GM12878 (cell line): ENCODE data around the gene KHK. TPM values are rescaled to one million over a fixed set of nuclear protein-coding genes. Genes with fewer than 3 reads are reported as not detected.

ENCODE experiments used
- ATAC-seq: fragments of 200-7000 bp; cut with Tn5 transposase; 3 replicates; pipeline ENCODE4 v1.9.1; 2020; ENCODE audit warnings: mild to moderate bottlenecking, moderate library complexity
- BruUV-seq: library from RNA; stranded (reverse); fragments of 400-500 nt; replicated peaks from 2 replicates; lab custom pipeline; 2021; lab: Mats Ljungman, UMichigan
- CTCF ChIA-PET: fragments of 300-600 bp; sonication (Branson Sonifier 250); formaldehyde crosslinking; extraction: SDS; loops from one replicate; lab custom pipeline; 2021; ENCODE audit warnings: inconsistent platforms; lab: Yijun Ruan, JAX
- POLR2A ChIA-PET: fragments of 350-600 bp; formaldehyde crosslinking; extraction: SDS; loops from one replicate; lab custom pipeline; 2021; ENCODE audit warnings: inconsistent platforms; lab: Charles Lee
- RAD21 ChIA-PET: fragments of 300-600 bp; sonication (Branson Sonifier 250); formaldehyde crosslinking; loops from one replicate; lab custom pipeline; 2023; ENCODE audit warnings: antibody characterized with exemption; ENCODE audit not compliant: unreplicated experiment; lab: Charles Lee
- SMC1A ChIA-PET: fragments of 300-600 bp; sonication (Branson Sonifier 250); formaldehyde crosslinking; loops from one replicate; lab custom pipeline; 2023; ENCODE audit not compliant: unreplicated experiment, uncharacterized antibody; lab: Charles Lee
- DNase-seq: peaks from one replicate; pipeline ENCODE4 v3.0.0-alpha.2; 2011; ENCODE audit warnings: low read depth, low spot score
- FAIRE-seq: peaks from 3 replicates; lab custom pipeline; 2011; peaks lifted over from hg19 to GRCh38; lab: Jason Lieb, UNC
- H2AFZ ChIP-seq: 2 replicates; pipeline ENCODE4 v1.6.0; 2011; ENCODE audit warnings: low read depth, low read length, control low read depth; ENCODE audit not compliant: control insufficient read depth
- H3K27ac ChIP-seq: 2 replicates; pipeline ENCODE4 v1.5.1; 2011; ENCODE audit warnings: control low read depth; ENCODE audit not compliant: control insufficient read depth, insufficient read depth
- H3K27me3 ChIP-seq, 2 experiments: replicated peaks in 1 of 2; 2 replicates each; pipeline versions ENCODE4 v1.6.0 to v1.6.1; 2011; ENCODE audit warnings: low read length in 1 of 2; ENCODE audit not compliant: control insufficient read depth in 2 of 2, insufficient read depth in 2 of 2
- H3K36me3 ChIP-seq, 2 experiments: 2 replicates each; pipeline ENCODE4 v1.5.1; 2011; ENCODE audit warnings: low read length in 1 of 2; ENCODE audit not compliant: control insufficient read depth in 2 of 2, insufficient read depth in 2 of 2
- H3K4me1 ChIP-seq: 2 replicates; pipeline ENCODE4 v1.6.1; 2011; ENCODE audit warnings: mild to moderate bottlenecking, low read length, moderate library complexity, mixed read lengths; ENCODE audit not compliant: control insufficient read depth, insufficient read depth
- H3K4me2 ChIP-seq: 2 replicates; pipeline ENCODE4 v1.6.0; 2011; ENCODE audit warnings: control low read depth; ENCODE audit not compliant: control insufficient read depth, insufficient read depth
- H3K4me3 ChIP-seq: fragments of 200-600 bp; sonication (generic); 2 replicates; pipeline ENCODE4 v1.5.1; 2016
- H3K79me2 ChIP-seq: 2 replicates; pipeline ENCODE4 v1.6.0; 2011; ENCODE audit warnings: low read length; ENCODE audit not compliant: control insufficient read depth, insufficient read depth
- H3K9ac ChIP-seq: 2 replicates; pipeline ENCODE4 v1.8.0; 2011; ENCODE audit warnings: low read length, control low read depth, mixed read lengths; ENCODE audit not compliant: control insufficient read depth, insufficient read depth
- H3K9me3 ChIP-seq: replicated peaks from 3 replicates; pipeline ENCODE4 v1.5.1; 2011; ENCODE audit warnings: mild to moderate bottlenecking, low read length; ENCODE audit not compliant: control insufficient read depth, insufficient read depth
- H4K20me1 ChIP-seq: 2 replicates; pipeline ENCODE4 v1.6.0; 2011; ENCODE audit not compliant: control insufficient read depth, insufficient read depth
- BACH1 ChIP-seq: fragments of 450-650 bp; IDR thresholded peaks from 2 replicates; pipeline ENCODE4 v1.6.1; 2017; ENCODE audit warnings: mild to moderate bottlenecking, borderline replicate concordance
- ESRRA ChIP-seq: IDR thresholded peaks from 2 replicates; pipeline ENCODE4 v1.6.1; 2012; ENCODE audit warnings: mild to moderate bottlenecking, low read length, improper control_type of control experiment
- GATAD2B ChIP-seq: fragments of 450-650 bp; conservative IDR thresholded peaks from 2 replicates; pipeline ENCODE4 v1.6.1; 2017; ENCODE audit warnings: low read depth, mild to moderate bottlenecking, moderate library complexity
- JUNB ChIP-seq: IDR thresholded peaks from 2 replicates; pipeline ENCODE4 v1.6.1; 2016; ENCODE audit warnings: antibody characterized with exemption, mild to moderate bottlenecking
- MEF2B ChIP-seq: fragments of 450-650 bp; IDR thresholded peaks from 2 replicates; pipeline ENCODE4 v1.6.1; 2018; ENCODE audit warnings: mild to moderate bottlenecking, moderate library complexity; ENCODE audit not compliant: partially characterized antibody, poor library complexity, severe bottlenecking
- MYC ChIP-seq: IDR thresholded peaks from 2 replicates; pipeline ENCODE4 v1.6.1; 2011; ENCODE audit warnings: mild to moderate bottlenecking, low read length, moderate library complexity, inconsistent platforms; ENCODE audit not compliant: insufficient read depth, insufficient replicate concordance, insufficient read length, severe bottlenecking
- NFIC ChIP-seq: IDR thresholded peaks from 2 replicates; pipeline ENCODE4 v1.6.1; 2012; ENCODE audit warnings: low read depth, mild to moderate bottlenecking, inconsistent platforms, low read length, moderate library complexity
- POLR2AphosphoS5 ChIP-seq: IDR thresholded peaks from 2 replicates; pipeline ENCODE4 v1.6.1; 2011; ENCODE audit warnings: mild to moderate bottlenecking, low read length, inconsistent platforms
- RAD51 ChIP-seq: fragments of 450-650 bp; IDR thresholded peaks from 2 replicates; pipeline ENCODE4 v1.6.1; 2016; ENCODE audit warnings: moderate library complexity, mild to moderate bottlenecking, inconsistent platforms
- TAF1 ChIP-seq: IDR thresholded peaks from 2 replicates; pipeline ENCODE4 v1.6.1; 2011; ENCODE audit warnings: mild to moderate bottlenecking, low read depth, low read length, borderline replicate concordance
- YY1 ChIP-seq: IDR thresholded peaks from 2 replicates; pipeline ENCODE4 v1.6.1; 2011; ENCODE audit warnings: low read depth, mild to moderate bottlenecking, low read length
- WGBS: methylation state at CpG from one replicate; pipeline ENCODE4 v1.1.6; 2016; ENCODE audit warnings: low lambda C conversion rate; ENCODE audit not compliant: insufficient replicate concordance, insufficient coverage; ENCODE audit errors: missing lambda C conversion rate; 5-methylcytosine and 5-hydroxymethylcytosine counted together
- in situ Hi-C: fragments of 300-500 bp; cut with MboI; formaldehyde crosslinking; loops from 9 replicates; pipeline ENCODE4 v1.14.3; 2018; ENCODE audit warnings: mixed read lengths
- intact Hi-C: fragments of 100-400 bp; cut with micrococcal nuclease; formaldehyde crosslinking; loops from one replicate; pipeline ENCODE4 v1.14.2; 2022; ENCODE audit not compliant: unreplicated experiment
- polyA plus RNA-seq, 11 experiments: library from polyadenylated mRNA; depleted of rRNA in 4 of 11; unstranded in 6 of 11; stranded (reverse) in 5 of 11; fragments of >200 nt; fragmentation: Nextera tagmentation in 4 of 11; fragmentation: Illumina TruSeq in 1 of 11; extraction: Ambion mirVana in 4 of 11; extraction: Trizol in 1 of 11; gene quantifications; 1 replicate in 1 of 11; 2 replicates in 10 of 11; pipeline versions ENCODE4 v1.2.1 to v1.2.3, GENCODE V29; 2011 to 2016; ENCODE audit warnings: inconsistent platforms in 2 of 11, missing spikeins in 2 of 11, low read depth in 1 of 11
- total RNA-seq, 4 experiments: library from RNA; depleted of rRNA in 3 of 4; stranded (reverse); fragments of >200 nt in 3 of 4; fragmentation: Illumina TruSeq in 1 of 4; extraction: Trizol in 1 of 4; gene quantifications; 2 replicates each; pipeline versions ENCODE4 v1.2.1 to v1.2.3, GENCODE V29; 2013 to 2021
- TF ChIP-seq, protein P1 (sequence below): IDR thresholded peaks from 2 replicates; pipeline ENCODE4 v1.6.1; 2011; ENCODE audit warnings: mild to moderate bottlenecking, low read depth, low read length, moderate library complexity; ENCODE audit not compliant: insufficient replicate concordance
- TF ChIP-seq, protein P2 (sequence below): fragments of 450-650 bp; formaldehyde crosslinking; IDR thresholded peaks from 2 replicates; pipeline ENCODE4 v1.5.0; 2022; ENCODE audit warnings: mild to moderate bottlenecking, missing genetic modification characterization
- TF ChIP-seq, protein P3 (sequence below): fragments of 450-650 bp; IDR thresholded peaks from 2 replicates; pipeline ENCODE4 v1.6.1; 2018; ENCODE audit warnings: borderline replicate concordance, mild to moderate bottlenecking; ENCODE audit not compliant: partially characterized antibody

Gene KHK
- total and polyA plus RNA-seq, 10 of the 15 experiments (the other 5 are each of a cell fraction or from before 2014, with no cell fraction given) = 0.31 to 11.8 (median 3.9) TPM

DNA sequence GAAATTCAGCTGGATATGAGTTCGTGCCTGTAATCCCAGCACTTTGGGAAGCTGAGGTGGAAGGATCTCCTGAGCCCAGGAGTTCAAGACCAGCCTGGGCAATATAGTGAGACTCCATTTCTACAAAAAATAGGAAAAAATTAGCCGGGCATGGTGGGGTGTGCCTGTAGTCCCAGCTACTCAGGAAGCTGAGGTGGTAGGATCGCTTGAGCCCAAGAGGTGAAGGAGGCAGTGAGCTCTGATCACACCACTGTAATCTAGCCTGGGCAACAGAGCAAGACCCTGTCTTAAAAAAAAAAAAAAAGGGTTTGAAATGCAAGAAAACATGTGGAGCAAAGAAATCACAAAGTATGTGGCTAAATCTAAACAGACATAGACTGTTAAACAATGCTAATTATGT, 22.5 kb downstream of the KHK start:
- H3K27me3 ChIP-seq = no peaks in the 10 kb centered on the region; a peak in 2 of 4 replicates
- intact Hi-C loops = no loop called here
- ChIA-PET RAD21 (no interaction called here), SMC1A (interaction anchor here (0.7 to 1.0 kb wide), 2 partner anchors 162 to 1047 kb away, joined by 3 read pairs; no protein-coding TSS in a partner anchor), POLR2A (interaction anchor here (0.7 kb wide), 1 partner anchor 299 kb away, joined by 4 read pairs; no protein-coding TSS in a partner anchor), CTCF (interaction anchor here (0.7 to 1.6 kb wide), 2 partner anchors 24 to 68 kb away, joined by 3 read pairs; no protein-coding TSS in a partner anchor)
- H2AFZ ChIP-seq = no peak overlapping the region
- H3K27ac ChIP-seq = no peak overlapping the region
- H3K4me1 ChIP-seq = no peaks in the 10 kb centered on the region
- no peak for TF ChIP-seq MYC
- no peak for TF ChIP-seq NFIC
- no peak for TF ChIP-seq TAF1
- no peak for TF ChIP-seq JUNB
- TF ChIP-seq MEF2B = no peak
- TF ChIP-seq GATAD2B = no peak
- no peak for TF ChIP-seq ESRRA
- TF ChIP-seq BACH1 = no peak
- TF ChIP-seq, protein P1, sequence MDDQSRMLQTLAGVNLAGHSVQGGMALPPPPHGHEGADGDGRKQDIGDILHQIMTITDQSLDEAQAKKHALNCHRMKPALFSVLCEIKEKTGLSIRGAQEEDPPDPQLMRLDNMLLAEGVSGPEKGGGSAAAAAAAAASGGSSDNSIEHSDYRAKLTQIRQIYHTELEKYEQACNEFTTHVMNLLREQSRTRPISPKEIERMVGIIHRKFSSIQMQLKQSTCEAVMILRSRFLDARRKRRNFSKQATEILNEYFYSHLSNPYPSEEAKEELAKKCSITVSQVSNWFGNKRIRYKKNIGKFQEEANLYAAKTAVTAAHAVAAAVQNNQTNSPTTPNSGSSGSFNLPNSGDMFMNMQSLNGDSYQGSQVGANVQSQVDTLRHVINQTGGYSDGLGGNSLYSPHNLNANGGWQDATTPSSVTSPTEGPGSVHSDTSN = no peak
- TF ChIP-seq, protein P2, sequence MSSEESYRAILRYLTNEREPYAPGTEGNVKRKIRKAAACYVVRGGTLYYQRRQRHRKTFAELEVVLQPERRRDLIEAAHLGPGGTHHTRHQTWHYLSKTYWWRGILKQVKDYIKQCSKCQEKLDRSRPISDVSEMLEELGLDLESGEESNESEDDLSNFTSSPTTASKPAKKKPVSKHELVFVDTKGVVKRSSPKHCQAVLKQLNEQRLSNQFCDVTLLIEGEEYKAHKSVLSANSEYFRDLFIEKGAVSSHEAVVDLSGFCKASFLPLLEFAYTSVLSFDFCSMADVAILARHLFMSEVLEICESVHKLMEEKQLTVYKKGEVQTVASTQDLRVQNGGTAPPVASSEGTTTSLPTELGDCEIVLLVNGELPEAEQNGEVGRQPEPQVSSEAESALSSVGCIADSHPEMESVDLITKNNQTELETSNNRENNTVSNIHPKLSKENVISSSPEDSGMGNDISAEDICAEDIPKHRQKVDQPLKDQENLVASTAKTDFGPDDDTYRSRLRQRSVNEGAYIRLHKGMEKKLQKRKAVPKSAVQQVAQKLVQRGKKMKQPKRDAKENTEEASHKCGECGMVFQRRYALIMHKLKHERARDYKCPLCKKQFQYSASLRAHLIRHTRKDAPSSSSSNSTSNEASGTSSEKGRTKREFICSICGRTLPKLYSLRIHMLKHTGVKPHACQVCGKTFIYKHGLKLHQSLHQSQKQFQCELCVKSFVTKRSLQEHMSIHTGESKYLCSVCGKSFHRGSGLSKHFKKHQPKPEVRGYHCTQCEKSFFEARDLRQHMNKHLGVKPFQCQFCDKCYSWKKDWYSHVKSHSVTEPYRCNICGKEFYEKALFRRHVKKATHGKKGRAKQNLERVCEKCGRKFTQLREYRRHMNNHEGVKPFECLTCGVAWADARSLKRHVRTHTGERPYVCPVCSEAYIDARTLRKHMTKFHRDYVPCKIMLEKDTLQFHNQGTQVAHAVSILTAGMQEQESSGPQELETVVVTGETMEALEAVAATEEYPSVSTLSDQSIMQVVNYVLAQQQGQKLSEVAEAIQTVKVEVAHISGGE (CRISPR knock-in tag) = no peak
- TF ChIP-seq YY1 = no peak
- TF ChIP-seq POLR2AphosphoS5 = no peak
- TF ChIP-seq, protein P3, sequence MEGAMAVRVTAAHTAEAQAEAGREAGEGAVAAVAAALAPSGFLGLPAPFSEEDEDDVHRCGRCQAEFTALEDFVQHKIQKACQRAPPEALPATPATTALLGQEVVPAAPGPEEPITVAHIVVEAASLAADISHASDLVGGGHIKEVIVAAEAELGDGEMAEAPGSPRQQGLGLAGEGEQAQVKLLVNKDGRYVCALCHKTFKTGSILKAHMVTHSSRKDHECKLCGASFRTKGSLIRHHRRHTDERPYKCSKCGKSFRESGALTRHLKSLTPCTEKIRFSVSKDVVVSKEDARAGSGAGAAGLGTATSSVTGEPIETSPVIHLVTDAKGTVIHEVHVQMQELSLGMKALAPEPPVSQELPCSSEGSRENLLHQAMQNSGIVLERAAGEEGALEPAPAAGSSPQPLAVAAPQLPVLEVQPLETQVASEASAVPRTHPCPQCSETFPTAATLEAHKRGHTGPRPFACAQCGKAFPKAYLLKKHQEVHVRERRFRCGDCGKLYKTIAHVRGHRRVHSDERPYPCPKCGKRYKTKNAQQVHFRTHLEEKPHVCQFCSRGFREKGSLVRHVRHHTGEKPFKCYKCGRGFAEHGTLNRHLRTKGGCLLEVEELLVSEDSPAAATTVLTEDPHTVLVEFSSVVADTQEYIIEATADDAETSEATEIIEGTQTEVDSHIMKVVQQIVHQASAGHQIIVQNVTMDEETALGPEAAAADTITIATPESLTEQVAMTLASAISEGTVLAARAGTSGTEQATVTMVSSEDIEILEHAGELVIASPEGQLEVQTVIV = no peak
- TF ChIP-seq RAD51 = no peak
- no TSS peak for BruUV-seq
- no peak overlapping the region for H3K9ac ChIP-seq
- DNase-seq (no peak), FAIRE-seq (no peak), ATAC-seq (no peak)
- H3K4me2 ChIP-seq = no peak overlapping the region
- in situ Hi-C loops = no loop called here
- H3K4me3 ChIP-seq = no peak overlapping the region
- whole genome bisulfite sequencing = 50% methylated on average over 3 of the region's 3 CpGs
- H3K36me3 ChIP-seq = no peaks in the 10 kb centered on the region
- no peaks in the 10 kb centered on the region for H3K79me2 ChIP-seq
- no peaks in the 10 kb centered on the region for H3K9me3 ChIP-seq
- H4K20me1 ChIP-seq = no peaks in the 10 kb centered on the region
